Stimulated activated CD4-positive, alpha-beta T cell treated with anti-CD3 and anti-CD28 coated beads, Interleukin-4, amount 100 ng/mL, for 1 hour (primary cell): ENCODE results near the gene CERS5.
"Not testable (repeated sequence)": the region's sequence is repeated elsewhere in the genome, so short reads cannot be mapped to it uniquely, and the experiment has no call there.

Experiments
- DNase-seq: peaks from one replicate; pipeline ENCODE4 v3.0.0-alpha.2; 2020

Gene CERS5

GRCh38 chr12:50100561-50100960 is 66.6 kb downstream of the CERS5 start:
- DNase-seq: no peak

GRCh38 chr12:50099302-50100008 is 67.7 kb downstream of the CERS5 start:
- no peak for DNase-seq

DNA sequence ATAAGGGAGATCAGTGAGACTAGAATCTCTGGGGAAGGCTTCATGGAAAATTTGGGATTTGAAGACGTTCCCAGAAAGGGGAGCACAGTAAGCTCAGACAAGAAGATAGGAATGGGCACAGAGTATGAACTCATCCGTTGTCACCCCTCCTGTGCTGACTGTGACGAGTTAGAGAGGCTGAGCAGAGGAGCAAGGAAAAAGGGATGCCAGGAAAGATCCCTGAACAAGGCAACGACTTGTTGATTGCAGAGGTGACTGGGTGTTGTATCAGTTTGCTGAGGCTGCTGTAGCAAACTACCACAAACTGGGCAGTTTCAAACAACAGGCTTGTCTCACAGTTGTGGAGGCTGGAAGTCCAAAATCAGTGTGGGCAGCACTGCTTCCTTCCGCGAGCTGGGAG is 69.2 kb downstream of the CERS5 start:
- DNase-seq: no peak

DNA sequence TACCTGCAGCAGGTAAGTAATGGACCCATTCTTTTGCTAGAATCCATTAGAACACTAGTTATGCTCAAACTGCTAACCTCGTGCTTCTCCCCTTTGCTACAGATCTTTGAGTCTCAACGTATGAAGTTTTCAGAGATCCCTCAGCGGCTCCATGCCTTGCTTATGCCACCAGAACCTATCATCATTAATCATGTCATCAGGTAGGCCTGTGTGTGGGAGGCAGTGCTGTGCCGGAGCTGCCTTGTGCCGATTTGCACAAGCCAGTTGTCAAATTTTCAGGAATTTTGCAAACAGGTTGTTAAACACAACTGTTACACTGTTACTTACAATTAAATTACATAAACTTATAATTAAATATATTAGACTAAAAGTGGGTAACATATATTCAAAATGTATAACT is 76.8 kb downstream of the CERS5 start:
- DNase-seq: no peak

DNA sequence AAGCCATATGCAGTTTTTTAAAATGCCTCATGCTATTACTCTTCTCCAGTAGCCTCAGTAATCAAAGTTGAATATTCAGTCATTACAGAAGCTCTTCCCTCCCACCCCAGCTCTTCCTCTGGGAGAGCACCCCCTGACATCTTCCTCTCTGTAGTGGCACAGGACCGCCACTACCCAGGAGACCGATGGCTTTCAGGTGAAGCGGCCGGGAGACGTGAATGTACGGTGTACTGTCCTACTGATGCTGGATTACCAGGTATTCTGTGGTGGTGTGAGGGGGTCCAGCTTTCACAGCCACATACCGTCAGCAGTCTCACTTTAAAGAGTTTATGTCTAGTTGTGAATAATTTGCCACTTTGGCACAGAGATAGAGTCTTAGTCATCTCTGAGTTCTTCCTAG is 77.4 kb downstream of the CERS5 start:
- DNase-seq: no peak

GRCh38 chr12:50088577-50089335 is 78.4 kb downstream of the CERS5 start:
- DNase-seq: peak; percentile 42

DNA sequence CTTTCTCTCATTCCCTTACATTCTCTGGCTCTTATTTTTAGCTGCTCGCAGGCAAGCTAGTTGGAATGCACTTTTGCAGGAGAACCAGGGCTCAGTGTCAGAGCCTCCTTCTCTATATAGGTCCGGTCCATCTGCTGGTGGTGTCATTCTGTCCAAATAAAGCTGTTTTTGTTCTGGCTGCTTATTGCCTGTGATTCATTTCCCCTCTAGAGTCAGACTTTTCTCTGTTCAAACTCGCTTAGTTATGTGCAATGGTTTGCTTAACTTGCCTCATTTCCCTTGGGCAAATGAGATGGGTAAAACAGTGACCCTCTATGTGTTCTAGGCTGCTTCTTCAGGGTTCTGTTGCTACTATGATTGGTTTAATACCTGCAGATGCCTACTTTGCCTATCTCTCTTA is 79.2 kb downstream of the CERS5 start:
- no peak for DNase-seq

GRCh38 chr12:50087151-50087550 is 80.0 kb downstream of the CERS5 start:
- DNase-seq: no peak

- DNase-seq: no peak
Measured at GRCh38 chr12:50086148-50086547, 81.0 kb downstream of the CERS5 start.

DNA sequence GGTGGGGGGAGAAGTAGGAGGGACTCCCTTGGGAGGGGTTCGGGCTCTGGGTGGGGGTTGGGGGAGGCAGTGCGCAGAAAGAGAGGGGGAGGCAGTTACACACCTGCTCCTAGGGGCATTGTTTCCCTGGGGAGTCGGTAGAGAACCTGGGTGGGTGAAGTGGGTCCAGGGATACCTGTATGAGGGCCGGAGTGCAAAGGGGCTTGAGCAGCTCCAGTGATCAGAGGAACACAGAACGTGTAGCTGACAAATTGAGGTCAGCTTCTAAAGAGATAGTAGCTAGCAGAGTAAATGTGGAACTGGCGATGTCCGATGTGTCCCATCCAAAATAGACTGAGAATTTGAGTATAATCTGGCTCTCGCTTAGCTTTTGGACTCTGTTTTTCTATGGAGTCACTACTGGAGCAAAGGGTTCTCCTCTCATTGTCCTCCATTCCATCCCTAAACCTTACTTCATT is 81.5 kb downstream of the CERS5 start:
- DNase-seq: no peak

DNA sequence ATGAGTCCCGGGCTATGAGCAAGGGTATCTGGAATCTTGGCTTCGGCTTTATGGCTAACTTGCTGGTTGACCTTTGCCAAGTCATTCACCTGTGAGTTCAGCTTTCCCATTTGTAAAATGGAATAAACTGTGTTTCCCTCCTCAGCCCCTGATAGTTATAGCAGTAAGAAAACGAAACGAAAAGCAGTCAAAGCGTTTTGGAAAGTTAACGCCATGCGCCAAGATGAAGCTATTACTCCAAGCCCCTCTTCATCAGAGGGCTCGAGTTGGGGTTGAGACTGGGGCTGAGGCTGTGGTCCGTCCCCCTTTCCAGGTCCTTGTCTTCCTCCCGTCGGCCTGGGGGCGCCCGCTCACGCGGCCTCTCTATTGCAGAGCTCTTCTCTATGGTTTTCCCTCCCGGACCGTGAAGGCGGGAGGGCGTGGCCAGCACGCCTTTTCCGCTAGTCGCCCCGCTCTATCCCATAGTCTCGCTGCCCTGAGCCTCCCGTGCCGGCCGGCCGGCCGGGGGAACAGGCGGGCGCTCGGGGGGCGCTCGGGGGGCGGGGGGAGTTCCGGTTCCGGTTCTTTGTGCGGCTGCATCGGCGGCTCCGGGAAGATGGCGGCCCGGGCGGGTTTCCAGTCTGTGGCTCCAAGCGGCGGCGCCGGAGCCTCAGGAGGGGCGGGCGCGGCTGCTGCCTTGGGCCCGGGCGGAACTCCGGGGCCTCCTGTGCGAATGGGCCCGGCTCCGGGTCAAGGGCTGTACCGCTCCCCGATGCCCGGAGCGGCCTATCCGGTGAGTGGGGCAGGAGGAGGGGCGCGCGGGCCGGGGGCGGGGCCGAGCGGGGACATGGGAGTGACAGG is 82.2 kb downstream of the CERS5 start, which contains the start of gene SMARCD1:
SMARCD1 (plus strand) TSS at position 568 of the 840 bp plus-strand sequence; CDS start at position 596, 28 bp downstream.
- peak; percentile 87 for DNase-seq

DNA sequence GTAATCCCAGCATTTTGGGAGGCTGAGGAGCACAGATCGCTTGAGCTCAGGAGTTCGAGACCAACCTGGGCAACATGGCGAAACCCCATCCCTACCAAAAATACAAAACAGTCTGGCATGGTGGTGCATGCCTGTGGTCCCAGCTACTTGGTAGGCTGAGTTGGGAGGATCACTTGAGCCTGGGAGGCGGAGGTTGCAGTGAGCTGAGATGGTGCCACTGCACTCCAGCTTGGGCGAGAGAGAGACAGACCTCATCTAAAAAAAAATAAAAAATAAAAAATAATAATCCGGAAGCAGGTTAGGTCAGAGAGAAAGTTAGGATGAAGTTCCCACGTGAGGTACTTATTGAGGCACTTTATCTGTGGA is 82.8 kb downstream of the CERS5 start:
- DNase-seq: not testable (repeated sequence)

DNA sequence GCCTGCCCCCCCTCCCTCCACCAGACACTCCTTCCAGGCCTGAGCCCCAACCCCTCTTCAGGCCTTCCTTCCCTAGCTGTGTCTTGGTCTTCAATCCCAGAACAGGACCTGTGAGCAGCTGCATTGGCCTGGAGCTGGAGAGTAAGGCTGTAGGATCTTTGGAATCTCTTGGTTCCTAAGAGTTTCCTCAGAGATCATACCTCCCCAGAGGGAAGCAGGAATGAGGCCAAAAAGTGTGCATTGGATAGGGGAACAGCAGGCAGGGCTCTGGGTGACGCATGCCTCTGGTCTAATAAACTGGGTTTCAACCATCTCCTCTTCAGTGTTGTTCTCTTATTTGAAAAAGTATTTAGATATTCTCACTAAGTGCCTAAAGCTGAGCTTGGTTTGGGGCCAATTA is 83.9 kb downstream of the CERS5 start:
- no peak for DNase-seq

DNA sequence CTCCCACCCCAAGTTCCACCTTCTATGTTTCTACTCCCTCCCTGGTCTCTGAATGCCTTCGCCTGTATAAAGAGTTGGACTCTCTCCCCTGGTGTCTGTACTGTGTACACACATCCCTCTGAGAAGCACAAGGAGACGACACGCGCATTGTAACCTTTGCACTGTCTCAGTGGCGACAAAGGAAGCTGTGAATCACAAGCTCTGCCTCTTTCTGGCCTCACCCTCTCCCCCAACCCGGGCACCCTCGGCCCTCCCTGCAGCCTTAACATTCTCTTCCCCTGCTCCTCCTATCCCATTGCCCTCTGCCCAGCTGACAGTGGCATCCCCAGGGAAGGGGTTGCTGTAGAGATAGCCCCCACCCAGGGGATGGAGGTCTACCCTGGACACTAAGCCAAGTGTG is 84.5 kb downstream of the CERS5 start:
- no peak for DNase-seq

- no peak for DNase-seq
Measured at GRCh38 chr12:50081096-50081808, 85.9 kb downstream of the CERS5 start.

DNA sequence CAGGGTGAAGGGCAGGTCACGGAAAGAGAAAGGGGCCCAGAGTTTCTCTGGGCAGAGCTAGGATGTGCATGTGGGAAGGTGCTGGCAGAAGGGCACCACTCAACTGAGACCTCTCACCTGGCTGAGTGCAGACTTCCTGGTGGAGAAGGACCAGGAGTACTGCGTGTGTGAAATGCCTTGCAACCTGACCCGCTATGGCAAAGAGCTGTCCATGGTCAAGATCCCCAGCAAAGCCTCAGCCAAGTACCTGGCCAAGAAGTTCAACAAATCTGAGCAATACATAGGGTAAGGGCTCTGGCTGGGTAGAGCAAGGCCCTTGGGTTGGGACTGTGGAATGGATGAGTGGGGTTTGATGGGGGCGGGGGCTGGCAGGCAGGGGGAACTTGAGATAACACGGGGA is 87.4 kb downstream of the CERS5 start:
- DNase-seq: no peak
